ENCODE measurements around the gene NELL1.
"Not testable (repeated sequence)": the region's sequence is repeated elsewhere in the genome, so short reads cannot be mapped to it uniquely, and the experiment has no call there.

The NELL1 gene

DNA sequence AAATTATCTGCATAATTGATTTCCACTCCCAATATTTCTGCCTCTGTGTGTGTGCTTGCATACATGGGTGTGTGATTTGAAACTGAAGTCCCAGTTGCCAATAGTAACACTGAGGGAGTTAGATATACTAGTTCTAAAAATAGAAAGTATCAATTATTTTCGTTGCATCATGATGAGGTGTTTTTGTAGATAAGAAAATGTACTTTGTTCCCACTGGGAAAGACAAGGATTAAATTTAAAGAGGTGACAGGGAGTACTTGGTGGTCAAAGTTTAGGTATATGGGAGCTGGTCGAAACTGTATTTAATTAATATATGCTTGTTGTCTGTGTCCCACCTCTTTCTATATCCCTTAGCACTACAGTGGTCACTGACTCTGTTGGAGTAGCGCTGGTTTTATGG is 444.5 kb downstream of the NELL1 start:
- DNase-seq (ENCODE audit: low spot score) = no peak

DNA sequence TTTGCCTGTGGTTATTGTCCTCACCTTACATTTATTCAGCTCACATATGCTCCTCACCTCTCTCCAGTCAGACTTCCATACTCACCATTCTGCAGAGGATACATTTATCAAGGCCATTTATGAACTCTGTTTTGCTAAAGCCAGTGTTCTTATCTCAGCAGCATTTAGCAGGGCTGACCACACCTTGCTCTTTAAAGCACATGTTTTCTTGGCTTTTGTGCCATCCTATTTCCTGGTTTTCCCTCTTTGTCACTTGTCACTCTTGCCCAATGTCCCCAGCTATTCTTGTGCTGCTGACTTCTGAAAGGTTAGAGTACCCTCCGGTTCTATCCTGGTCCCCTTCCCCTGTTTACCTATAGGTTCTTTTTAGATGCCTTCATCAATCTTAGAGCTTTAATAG is 446.6 kb downstream of the NELL1 start:
- no peak for DNase-seq (ENCODE audit: low spot score)

- DNase-seq (ENCODE audit: low spot score) = no peak
These were observed 450.0 kb downstream of the NELL1 start for GRCh38 chr11:21119411-21119810.

DNA sequence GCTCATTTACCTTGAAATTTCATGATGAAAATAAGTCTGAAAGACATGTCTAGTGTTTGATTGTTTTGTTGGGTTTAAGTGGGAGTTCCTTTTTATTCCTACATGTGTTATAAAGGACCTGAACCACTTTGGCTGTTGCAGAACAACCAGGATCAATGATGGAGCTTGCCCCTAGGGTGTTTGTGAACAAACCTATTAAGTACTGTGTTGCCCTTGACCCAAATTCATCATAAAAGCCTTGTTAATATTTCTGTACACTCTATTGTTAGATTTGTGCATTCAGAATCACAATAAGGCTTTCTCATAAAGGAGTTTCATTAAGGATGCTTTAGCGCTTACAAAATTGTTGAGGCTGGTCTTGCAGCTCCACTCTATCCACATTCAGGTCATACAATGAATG is 452.6 kb downstream of the NELL1 start:
- DNase-seq (ENCODE audit: low spot score) = no peak

DNA sequence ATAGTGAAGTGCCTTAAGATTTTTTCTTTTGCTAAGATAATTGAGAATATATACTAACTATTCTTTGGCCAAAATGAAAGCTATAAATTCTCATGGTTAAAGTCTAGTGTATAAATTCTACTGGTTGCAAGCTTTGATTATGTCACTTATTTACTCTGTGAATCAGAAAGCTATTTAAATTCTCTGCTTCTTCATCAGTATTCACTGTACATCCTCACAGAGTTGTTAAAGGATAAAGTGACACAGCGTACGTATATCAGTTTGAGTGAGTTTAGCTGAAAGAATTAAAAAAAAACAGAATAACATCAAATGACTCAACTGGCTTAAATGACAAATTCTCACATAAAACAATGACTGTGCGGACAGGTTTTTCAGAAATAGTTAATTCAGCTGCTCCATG is 453.1 kb downstream of the NELL1 start:
- DNase-seq (ENCODE audit: low spot score) = no peak

DNA sequence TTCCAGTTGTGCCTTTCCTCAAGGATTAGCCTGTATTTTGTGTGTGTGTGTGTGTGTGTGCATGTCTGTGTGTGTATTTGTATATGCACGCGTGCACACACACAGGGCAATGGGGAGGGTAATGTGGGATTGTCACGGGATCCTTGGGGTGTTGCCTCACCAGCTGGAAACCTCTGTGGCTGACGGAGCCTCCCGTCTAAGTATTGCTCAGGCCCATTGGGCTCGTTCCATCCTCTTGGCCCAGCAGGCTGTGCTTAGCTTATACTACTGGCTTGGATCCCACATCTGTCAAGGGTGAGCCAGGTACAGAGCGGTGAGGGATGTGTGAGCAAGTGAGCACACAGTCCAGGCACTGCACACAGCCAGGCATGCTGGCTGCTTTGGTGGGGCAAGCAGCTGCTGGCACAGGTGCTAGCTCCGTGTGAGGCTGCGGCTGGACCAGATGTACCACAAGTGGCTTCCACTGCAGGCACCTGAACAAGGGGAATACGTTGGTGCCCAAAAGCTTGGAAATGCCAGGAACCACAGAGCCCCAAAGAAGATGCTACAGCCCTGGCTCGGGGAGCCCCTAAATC is 462.8 kb downstream of the NELL1 start:
- DNase-seq (ENCODE audit: low spot score) = no peak

GRCh38 chr11:21133244-21133643 is 463.9 kb downstream of the NELL1 start:
- DNase-seq (ENCODE audit: low spot score) = no peak

DNA sequence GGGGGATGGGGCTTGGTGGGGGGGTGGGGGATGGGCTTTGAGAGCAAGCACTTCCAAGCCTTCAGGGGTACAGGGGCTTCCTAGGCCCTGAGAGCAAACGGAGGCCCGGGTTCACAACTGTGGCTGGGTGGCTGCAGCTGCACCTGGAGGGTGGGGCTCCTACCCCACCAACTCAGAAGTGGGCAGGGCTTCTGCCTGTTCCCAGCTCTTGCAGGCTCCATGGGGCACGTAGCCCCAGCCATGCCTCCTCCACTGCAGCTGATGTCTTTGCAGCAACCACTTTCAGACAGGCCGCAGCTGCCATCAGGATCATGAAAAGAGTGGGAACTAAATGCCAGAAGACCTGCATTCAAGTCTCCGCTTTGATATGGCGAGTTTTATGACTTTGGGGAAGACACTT is 464.3 kb downstream of the NELL1 start:
- no peak for DNase-seq (ENCODE audit: low spot score)

DNA sequence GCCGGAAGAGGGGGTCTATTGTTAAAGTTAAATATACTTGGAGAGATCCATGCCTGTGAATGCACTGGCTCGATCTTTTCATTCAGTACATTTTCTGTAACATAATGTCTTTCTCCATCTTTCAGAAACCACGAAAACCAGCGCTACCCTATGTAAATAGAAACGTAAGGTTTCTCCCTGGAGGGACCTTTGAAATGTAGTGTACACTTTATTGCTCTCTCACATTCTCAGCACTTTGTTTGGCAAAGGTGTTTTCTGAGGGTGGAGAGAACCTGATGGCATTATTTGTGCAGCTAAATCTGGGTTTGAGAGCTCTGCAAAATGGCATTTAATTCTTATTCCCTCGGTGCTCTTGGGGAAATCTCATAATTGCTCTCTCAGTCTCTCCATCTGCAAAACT is 468.4 kb downstream of the NELL1 start:
- DNase-seq (ENCODE audit: low spot score) = no peak

DNA sequence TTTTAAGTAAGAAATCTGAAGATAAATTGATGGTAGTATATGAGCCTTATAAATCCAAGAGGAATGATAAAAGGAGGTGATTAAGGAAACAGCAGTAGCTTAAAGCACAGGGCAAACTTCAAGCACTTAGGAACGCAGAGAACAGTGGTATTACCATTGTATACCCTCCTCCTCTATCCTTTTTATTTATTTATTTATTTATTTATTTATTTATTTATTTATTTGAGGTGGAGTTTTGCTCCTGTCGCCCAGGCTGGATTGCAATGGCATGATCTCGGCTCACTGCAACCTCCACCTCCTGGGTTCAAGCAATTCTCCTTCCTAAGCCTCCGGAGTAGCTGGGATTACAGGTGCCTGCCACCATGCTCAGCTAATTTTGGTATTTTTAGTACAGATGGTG is 472.2 kb downstream of the NELL1 start:
- DNase-seq (ENCODE audit: low spot score) = not testable (repeated sequence)

- DNase-seq (ENCODE audit: low spot score) = no peak
These were observed 472.6 kb downstream of the NELL1 start for GRCh38 chr11:21142007-21142406.

DNA sequence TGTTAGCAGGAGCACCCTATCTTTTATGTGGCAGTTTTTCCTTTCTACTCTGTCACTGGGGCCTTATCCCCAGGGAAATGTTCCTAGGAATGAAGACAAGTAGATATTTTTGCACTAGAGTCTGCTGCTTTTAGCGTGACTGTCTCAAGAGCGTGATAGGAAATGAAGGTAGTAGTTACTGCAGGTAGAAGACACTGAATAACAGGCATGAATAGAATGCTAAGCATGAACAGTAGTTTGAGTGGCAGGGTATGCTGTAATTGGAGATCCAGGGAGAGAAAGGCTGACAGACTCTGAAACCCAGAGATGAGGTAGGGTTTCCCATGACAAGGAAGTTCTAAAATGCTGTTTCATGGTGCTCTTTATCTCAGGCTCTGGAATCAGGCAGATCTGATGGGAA is 475.1 kb downstream of the NELL1 start:
- no peak for DNase-seq (ENCODE audit: low spot score)

DNA sequence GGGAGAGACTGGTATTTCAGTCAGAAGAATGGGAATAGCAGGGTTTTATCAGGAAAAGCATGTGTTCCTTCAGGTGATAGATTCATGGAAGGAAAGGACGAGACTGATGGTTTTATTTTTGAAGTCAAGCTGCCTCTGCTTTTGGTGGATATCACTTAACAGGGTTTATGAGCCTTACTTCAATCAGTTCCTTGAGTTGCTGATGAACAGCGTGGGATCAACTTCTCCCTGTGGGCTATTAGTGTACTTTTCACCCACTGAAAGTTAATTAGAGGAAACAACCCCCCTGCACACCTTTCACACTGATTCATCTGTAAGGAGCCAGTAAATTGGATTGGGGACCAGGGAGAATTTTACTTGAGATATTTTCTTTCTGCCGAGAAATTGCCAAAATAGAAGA is 479.0 kb downstream of the NELL1 start:
- no peak for DNase-seq (ENCODE audit: low spot score)

- DNase-seq (ENCODE audit: low spot score) = no peak
These were observed 490.8 kb downstream of the NELL1 start for GRCh38 chr11:21160140-21160539.

DNA sequence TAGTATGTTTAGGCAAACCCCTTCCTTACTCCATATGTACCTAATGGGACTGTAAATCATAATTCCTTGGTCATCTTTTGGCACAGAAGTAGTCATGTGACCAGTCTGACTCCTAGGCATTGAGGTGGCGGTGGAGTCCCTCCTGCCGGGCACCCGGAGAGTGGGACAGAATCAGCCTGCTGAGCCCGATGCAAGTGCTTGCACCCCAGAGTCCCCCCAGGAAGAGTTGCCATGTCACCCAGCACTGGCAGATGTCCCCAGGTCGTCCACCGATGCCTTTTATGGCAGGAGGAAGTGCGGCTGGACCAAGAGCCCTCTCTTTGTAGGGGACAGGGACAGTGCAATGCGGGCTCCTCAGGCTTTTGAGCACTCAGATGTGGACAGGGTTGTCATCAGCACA is 500.3 kb downstream of the NELL1 start:
- no peak for DNase-seq (ENCODE audit: low spot score)

DNA sequence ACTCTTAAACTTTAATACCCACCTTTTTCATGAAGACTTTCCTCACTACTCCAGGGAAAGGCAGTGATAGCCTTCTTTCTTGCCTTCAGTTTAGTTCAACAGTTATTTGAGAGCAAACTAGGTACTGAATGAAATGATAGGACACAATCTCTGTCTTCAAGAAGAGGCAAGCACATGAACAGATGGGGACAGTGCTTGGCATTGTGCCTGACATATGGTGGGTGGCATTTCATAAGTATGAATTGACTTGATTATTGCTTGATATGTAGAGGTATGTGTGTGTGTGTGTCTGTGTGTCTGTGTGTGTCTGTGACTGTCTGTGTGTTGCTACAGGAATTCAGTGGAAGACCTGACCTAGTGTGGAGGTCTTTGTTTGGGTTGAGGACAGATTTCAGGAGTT is 504.1 kb downstream of the NELL1 start:
- DNase-seq (ENCODE audit: low spot score) = no peak

- DNase-seq (ENCODE audit: low spot score) = no peak
These were observed 505.4 kb downstream of the NELL1 start for GRCh38 chr11:21174781-21175180.

DNA sequence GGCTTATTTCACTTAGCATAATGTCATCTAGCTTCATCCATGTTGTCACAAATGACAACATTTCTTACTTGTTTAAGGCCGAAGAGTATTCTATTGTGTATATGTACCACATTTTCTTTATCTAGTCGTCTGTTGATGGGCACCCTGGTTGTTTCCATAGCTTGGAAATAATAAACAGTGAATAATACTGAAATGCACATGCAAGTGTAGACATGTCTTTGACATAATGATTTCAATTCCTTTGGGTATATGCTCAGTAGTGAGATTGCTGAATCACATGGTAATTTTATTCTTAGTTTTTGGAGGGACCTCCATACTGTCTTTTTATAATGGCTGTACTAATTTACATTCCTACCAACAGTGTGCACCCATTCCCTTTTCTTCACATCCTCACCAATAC is 508.0 kb downstream of the NELL1 start:
- DNase-seq (ENCODE audit: low spot score) = no peak

- no peak for DNase-seq (ENCODE audit: low spot score)
These were observed 510.4 kb downstream of the NELL1 start for GRCh38 chr11:21179770-21180169.

- no peak for DNase-seq (ENCODE audit: low spot score)
These were observed 510.8 kb downstream of the NELL1 start for GRCh38 chr11:21180182-21180581.

DNA sequence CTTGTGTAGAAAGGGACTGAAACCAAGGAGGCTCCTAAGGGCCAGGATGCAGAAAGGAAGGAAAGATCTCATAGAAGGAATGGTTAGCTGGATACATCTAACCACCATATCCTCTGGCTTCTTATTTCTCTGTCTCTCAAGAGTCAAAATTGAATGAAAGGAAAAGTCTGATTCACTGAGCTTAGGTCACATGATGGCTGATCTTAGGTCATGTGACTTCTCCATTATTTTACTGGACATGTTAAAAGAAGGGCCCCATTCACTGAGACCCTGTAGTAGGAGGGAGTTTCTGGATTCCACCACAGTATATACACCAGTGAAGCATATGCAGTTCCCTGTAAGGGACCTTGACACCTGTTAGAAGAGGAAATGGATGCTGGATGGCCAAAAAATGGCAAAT is 516.6 kb downstream of the NELL1 start:
- DNase-seq (ENCODE audit: low spot score) = no peak

DNA sequence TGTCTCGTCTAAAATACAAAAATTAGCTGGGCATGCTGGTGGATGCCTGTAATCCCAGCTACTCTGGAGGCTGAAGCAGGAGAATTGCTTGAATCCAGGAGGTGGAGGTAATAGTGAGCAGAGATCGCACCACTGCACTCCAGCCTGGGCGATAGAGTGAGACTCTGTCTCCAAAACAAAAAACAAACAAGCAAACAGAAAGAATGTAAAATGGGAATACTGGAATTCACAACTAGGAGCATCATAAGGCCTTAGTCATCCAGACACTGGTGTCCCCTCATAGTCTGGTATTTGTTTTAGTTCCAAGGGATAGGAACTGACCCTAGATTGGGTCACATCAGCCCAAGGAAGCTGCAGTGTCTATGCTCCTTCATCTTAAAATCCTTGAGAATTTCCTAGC is 520.8 kb downstream of the NELL1 start:
- DNase-seq (ENCODE audit: low spot score) = no peak

DNA sequence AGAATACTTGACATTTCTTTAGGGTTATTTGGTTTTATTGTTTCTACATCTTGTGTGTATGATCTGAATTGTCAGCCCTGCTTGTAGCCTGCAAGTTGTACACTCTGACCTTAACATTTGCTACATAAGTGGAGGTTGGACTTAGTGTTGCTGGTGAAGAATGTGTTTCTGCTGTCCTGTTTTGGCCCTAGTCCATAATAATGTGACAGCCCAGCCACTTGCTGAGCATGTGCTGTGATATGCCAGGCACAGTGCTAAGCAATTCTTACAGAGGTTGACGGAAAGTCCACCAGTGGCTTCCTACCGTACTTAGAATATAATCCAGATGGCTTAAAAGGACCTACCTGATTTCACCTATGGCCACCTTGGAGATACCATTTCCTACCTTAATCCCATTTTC is 526.6 kb downstream of the NELL1 start:
- DNase-seq (ENCODE audit: low spot score) = no peak

GRCh38 chr11:21198498-21198897 is 529.1 kb downstream of the NELL1 start:
- DNase-seq (ENCODE audit: low spot score) = no peak

- no peak for DNase-seq (ENCODE audit: low spot score)
These were observed 535.8 kb downstream of the NELL1 start for GRCh38 chr11:21205205-21205604.

Measured in HuH-7.5 (cell line).